ENCODE measurements around the gene EDIL3. TPM values are rescaled to one million over a fixed set of nuclear protein-coding genes. Genes with fewer than 3 reads are reported as not detected.

Gene EDIL3
- total RNA-seq (10 to 100 TPM; 12.6 to 66.0 TPM), polyA plus RNA-seq (1 to 10 TPM; 8.3 to 9.4 TPM)
- long read RNA-seq, donor 1, full-length matches to known transcripts, result 5 of 5 reads
- long read RNA-seq, donor 1, partial matches to known transcripts, result 0 of 5 reads
- long read RNA-seq, donor 1, other reads (novel, unspliced or antisense), result 0 of 5 reads
- long read RNA-seq, donor 2, result 0 reads
- long read RNA-seq, donor 3, full-length matches to known transcripts, result 2 of 20 reads
- long read RNA-seq, donor 3, partial matches to known transcripts, result 18 of 20 reads
- long read RNA-seq, donor 3, other reads (novel, unspliced or antisense), result 0 of 20 reads
- long read RNA-seq, donor 4, result 0 reads
- long read RNA-seq, donor 5, full-length matches to known transcripts, result 13 of 46 reads
- long read RNA-seq, donor 5, partial matches to known transcripts, result 33 of 46 reads
- long read RNA-seq, donor 5, other reads (novel, unspliced or antisense), result 0 of 46 reads

GRCh38 chr5:84384604-84385575 lies at the start of gene EDIL3:
TSS of gene EDIL3 (minus strand) at chr5:84384880. CDS start at chr5:84384374, 506 bp downstream.
- DNase-seq, result peak; percentile 67 to 77 (median 74)

GRCh38 chr5:84433461-84433860 lies 48.8 kb upstream of the EDIL3 start:
- no peak for ATAC-seq (ENCODE audit: insufficient read depth, low FRiP score)
- Histone ChIP-seq H3K4me1 (ENCODE audit: control insufficient read depth in 5 of 5, insufficient read depth in 5 of 5, low read length in 5 of 5) (no peaks in the 10 kb centered on the region), H3K36me3 (ENCODE audit: control insufficient read depth in 4 of 4, insufficient read depth in 4 of 4, low read length in 4 of 4) (no peaks in the 10 kb centered on the region), H3K9ac (ENCODE audit: insufficient read depth in 1 of 2, low read length in 2 of 2) (no peak overlapping the region), H3K9me3 (ENCODE audit: control insufficient read depth in 4 of 4, insufficient read depth in 3 of 4, low read length in 3 of 4) (no peaks in the 10 kb centered on the region), H3K4me3 (no peak overlapping the region), H3K27me3 (ENCODE audit: control insufficient read depth in 3 of 3, insufficient read depth in 3 of 3, low read length in 2 of 3) (no peaks in the 10 kb centered on the region), H3K27ac (ENCODE audit: low read depth in 1 of 2, low read length in 1 of 2) (no peak overlapping the region)
- no peak for DNase-seq
- TF ChIP-seq CTCF (IDR thresholded peaks at IDR 0.05; ENCODE audit: control extremely low read depth, extremely low read depth), result no peak
- 92 to 93% methylated on average over 1 of the region's 1 CpG for WGBS, 2 donors

More at GRCh38 chr5:84384604-84385575, at the start of gene EDIL3:
- H3K4me3 ChIP-seq, result peak within 1 kb of the TSS; percentile 67
- H3K27me3 ChIP-seq (ENCODE audit: control insufficient read depth in 3 of 3, insufficient read depth in 3 of 3, low read length in 2 of 3), result no peaks in the 10 kb centered on the region
- peak within 1 kb of the TSS; percentile 31 to 61 for H3K9ac ChIP-seq (ENCODE audit: insufficient read depth in 1 of 2, low read length in 2 of 2)
- H3K27ac ChIP-seq (ENCODE audit: low read depth in 1 of 2, low read length in 1 of 2), result peak within 1 kb of the TSS in 1 of 2 donors; percentile 69
- WGBS, 2 donors, result 1 to 2% methylated on average over 34 to 54 of the region's 54 CpGs
- ATAC-seq (ENCODE audit: insufficient read depth, low FRiP score), result no peak
- no peak for TF ChIP-seq CTCF (IDR thresholded peaks at IDR 0.05; ENCODE audit: control extremely low read depth, extremely low read depth)
- no peaks in the 10 kb centered on the region for H3K36me3 ChIP-seq (ENCODE audit: control insufficient read depth in 4 of 4, insufficient read depth in 4 of 4, low read length in 4 of 4)
- H3K9me3 ChIP-seq (ENCODE audit: control insufficient read depth in 4 of 4, insufficient read depth in 3 of 4, low read length in 3 of 4), result no peaks in the 10 kb centered on the region
- H3K4me1 ChIP-seq (ENCODE audit: control insufficient read depth in 5 of 5, insufficient read depth in 5 of 5, low read length in 5 of 5), result peaks cover 0 to 18% (median 0%) of the 10 kb centered on the region in 5 donors

- Histone ChIP-seq H3K36me3 (ENCODE audit: control insufficient read depth in 4 of 4, insufficient read depth in 4 of 4, low read length in 4 of 4) (no peaks in the 10 kb centered on the region), H3K27ac (ENCODE audit: low read depth in 1 of 2, low read length in 1 of 2) (no peak overlapping the region), H3K27me3 (ENCODE audit: control insufficient read depth in 3 of 3, insufficient read depth in 3 of 3, low read length in 2 of 3) (no peaks in the 10 kb centered on the region), H3K9ac (ENCODE audit: insufficient read depth in 1 of 2, low read length in 2 of 2) (no peak overlapping the region), H3K4me1 (ENCODE audit: control insufficient read depth in 5 of 5, insufficient read depth in 5 of 5, low read length in 5 of 5) (no peaks in the 10 kb centered on the region), H3K9me3 (ENCODE audit: control insufficient read depth in 4 of 4, insufficient read depth in 3 of 4, low read length in 3 of 4) (peaks cover 0 to 3% (median 0%) of the 10 kb centered on the region in 4 donors), H3K4me3 (no peak overlapping the region)
- TF ChIP-seq CTCF (IDR thresholded peaks at IDR 0.05; ENCODE audit: control extremely low read depth, extremely low read depth), result no peak
- WGBS, 2 donors, result 88 to 94% methylated on average over 3 of the region's 3 CpGs
- ATAC-seq (ENCODE audit: insufficient read depth, low FRiP score), result no peak
- DNase-seq, result peak in 1 of 3 donors; percentile 8
These were observed 46.4 kb upstream of the EDIL3 start for GRCh38 chr5:84430863-84431663.

Data from lung (tissue), 16 donors.